ENCODE measurements around the gene ATP13A5. TPM values are rescaled to one million over a fixed set of nuclear protein-coding genes. Genes with fewer than 3 reads are reported as not detected.

ATP13A5 gene
- total RNA-seq, 1 experiment from 2014 or later: not detected

DNA sequence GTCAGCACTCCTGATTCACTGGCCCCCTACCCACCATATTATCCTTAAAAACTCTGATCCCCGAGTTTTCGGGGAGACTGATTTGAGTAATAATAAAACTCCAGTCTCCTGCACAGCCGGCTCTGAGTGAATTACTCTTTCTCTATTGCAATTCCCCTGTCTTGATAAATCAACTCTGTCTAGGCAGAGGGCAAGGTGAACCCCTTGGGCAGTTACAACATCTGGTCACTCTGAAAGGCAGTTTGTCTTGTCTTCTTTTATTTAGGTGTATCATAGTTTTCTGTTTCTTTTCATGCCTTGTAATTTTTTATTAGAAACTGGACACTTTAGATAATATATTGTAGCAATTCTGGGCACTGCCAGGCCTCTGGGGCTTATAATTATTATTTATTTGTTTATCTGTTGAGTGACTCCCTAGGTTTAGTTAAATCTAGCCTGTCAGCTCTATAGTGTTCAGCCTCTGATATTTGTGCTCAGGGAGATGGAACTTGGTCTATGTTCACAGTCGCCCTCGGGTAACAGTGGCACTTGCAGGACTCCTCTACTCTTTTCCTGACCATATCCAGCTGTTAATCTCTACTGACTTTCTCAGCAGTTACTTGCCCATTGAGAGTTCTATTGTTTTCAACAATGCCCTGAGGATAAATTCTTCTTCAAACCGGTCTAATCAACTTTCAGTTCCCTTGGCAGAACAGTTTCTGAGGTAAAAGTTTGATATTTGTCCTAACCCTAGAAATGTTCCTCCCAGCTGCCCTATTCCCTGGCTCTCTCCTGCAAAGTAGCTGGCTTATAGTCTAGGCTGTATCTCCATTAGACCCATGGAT, 153.0 kb downstream of the ATP13A5 start:
- DNase-seq (ENCODE audit: low read depth, low spot score): no peak
- H3K27me3 ChIP-seq (ENCODE audit: control insufficient read depth, insufficient read depth, low read length): peaks cover 3% of the 10 kb centered on the region; the same call in 1 of the 2 replicates
- no peaks in the 10 kb centered on the region for H3K9me3 ChIP-seq (ENCODE audit: control insufficient read depth, insufficient read depth, low read depth, low read length)
- H3K36me3 ChIP-seq (ENCODE audit: control insufficient read depth, insufficient read depth, low read length): no peaks in the 10 kb centered on the region
- no peaks in the 10 kb centered on the region for H3K4me1 ChIP-seq (ENCODE audit: control insufficient read depth, insufficient read depth, low read length)
- H3K27ac ChIP-seq (ENCODE audit: low read length): no peak overlapping the region
- CTCF ChIA-PET: no interaction called here
- ATAC-seq: no peak
- intact Hi-C loops (cut with micrococcal nuclease; ENCODE audit: unreplicated experiment): no loop called here
- no peak overlapping the region for H3K4me3 ChIP-seq (ENCODE audit: low read depth in 2 of 2, low read length in 2 of 2)
- in situ Hi-C loops (cut with HindIII; ENCODE audit: low pct_unique_long_range_greater_than_20kb, low sequenced_read_pairs): no loop called here
- POLR2A ChIA-PET: no interaction called here
- TF ChIP-seq TCF7L2 (IDR thresholded peaks at IDR 0.05; ENCODE audit: low read depth, low read length) (no peak), POLR2AphosphoS5 (IDR thresholded peaks at IDR 0.05; ENCODE audit: low read depth, low read length) (no peak)
- TF ChIP-seq, protein P1, sequence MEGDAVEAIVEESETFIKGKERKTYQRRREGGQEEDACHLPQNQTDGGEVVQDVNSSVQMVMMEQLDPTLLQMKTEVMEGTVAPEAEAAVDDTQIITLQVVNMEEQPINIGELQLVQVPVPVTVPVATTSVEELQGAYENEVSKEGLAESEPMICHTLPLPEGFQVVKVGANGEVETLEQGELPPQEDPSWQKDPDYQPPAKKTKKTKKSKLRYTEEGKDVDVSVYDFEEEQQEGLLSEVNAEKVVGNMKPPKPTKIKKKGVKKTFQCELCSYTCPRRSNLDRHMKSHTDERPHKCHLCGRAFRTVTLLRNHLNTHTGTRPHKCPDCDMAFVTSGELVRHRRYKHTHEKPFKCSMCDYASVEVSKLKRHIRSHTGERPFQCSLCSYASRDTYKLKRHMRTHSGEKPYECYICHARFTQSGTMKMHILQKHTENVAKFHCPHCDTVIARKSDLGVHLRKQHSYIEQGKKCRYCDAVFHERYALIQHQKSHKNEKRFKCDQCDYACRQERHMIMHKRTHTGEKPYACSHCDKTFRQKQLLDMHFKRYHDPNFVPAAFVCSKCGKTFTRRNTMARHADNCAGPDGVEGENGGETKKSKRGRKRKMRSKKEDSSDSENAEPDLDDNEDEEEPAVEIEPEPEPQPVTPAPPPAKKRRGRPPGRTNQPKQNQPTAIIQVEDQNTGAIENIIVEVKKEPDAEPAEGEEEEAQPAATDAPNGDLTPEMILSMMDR (IDR thresholded peaks at IDR 0.05): no peak
- no TSS peak for BruUV-seq (replicated peaks)

Other genes starting within 250 kb of the ATP13A5 start
- gene PLAAT1, start 137.5 kb downstream of the ATP13A5 start, total RNA-seq (2021; ENCODE audit: unreplicated experiment): 3.9 TPM
- not detected for gene ATP13A4, start 176.1 kb upstream of the ATP13A5 start, total RNA-seq (2021; ENCODE audit: unreplicated experiment)
- 109 TPM for gene OPA1, start 214.5 kb upstream of the ATP13A5 start, total RNA-seq (2021; ENCODE audit: unreplicated experiment)

Data from Panc1 (cell line).